ENCODE measurements around the gene RAG2. TPM values are rescaled to one million over a fixed set of nuclear protein-coding genes. Genes with fewer than 3 reads are reported as not detected.

RAG2 gene
- total and polyA plus RNA-seq, 10 of the 15 experiments (the other 5 are each of a cell fraction or from before 2014, with no cell fraction given) = not detected

DNA sequence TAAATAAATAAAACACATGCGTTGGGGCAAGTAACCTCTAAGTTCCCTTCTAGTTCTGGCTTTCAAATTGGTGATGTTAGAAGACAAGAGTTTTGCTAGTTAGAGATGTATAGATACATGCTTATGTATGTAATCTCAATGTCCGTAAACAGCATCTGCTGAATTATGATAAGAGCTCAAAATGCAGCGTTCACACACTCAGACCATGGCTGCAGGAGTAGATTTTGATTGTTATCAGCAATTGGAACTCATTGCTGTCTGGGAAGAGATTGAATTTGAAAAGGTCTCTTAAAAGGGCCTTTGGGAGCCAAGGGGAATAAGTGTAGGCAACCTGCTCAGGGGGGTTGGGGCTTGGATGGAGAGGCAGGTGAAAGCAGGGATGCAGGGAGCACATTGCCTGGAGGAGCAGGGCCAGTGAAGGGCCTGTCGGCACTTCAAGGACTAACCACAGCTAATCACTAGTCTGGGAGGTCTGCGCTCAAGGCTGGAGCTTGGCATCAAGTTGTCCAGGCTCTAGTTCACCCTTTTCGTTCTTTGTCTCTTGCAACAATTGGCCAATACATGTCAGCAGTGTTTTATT lies 32.9 kb downstream of the RAG2 start:
- Histone ChIP-seq H3K4me3 (no peak overlapping the region), H4K20me1 (ENCODE audit: control insufficient read depth, insufficient read depth) (no peaks in the 10 kb centered on the region), H3K9me3 (replicated peaks; ENCODE audit: control insufficient read depth, insufficient read depth, low read length) (no peaks in the 10 kb centered on the region; the same call in 2 of the 3 replicates), H3K4me1 (ENCODE audit: control insufficient read depth, insufficient read depth, low read length) (no peaks in the 10 kb centered on the region), H3K4me2 (ENCODE audit: control insufficient read depth, insufficient read depth) (no peak overlapping the region), H3K27ac (ENCODE audit: control insufficient read depth, insufficient read depth) (no peak overlapping the region), H3K36me3 (ENCODE audit: control insufficient read depth in 2 of 2, insufficient read depth in 2 of 2, low read length in 1 of 2) (no peaks in the 10 kb centered on the region), H3K27me3 (replicated peaks in 1 of 2; ENCODE audit: control insufficient read depth in 2 of 2, insufficient read depth in 2 of 2, low read length in 1 of 2) (peaks cover 0 to 8% of the 10 kb centered on the region in 2 experiments; a peak in 1 of 4 replicates), H3K79me2 (ENCODE audit: control insufficient read depth, insufficient read depth, low read length) (no peaks in the 10 kb centered on the region), H3K9ac (ENCODE audit: control insufficient read depth, insufficient read depth, low read length) (no peak overlapping the region), H2AFZ (ENCODE audit: control insufficient read depth, low read depth, low read length) (no peak overlapping the region)
- no peak for FAIRE-seq
- 45% methylated on average over 6 of the region's 6 CpGs for WGBS (ENCODE audit: insufficient coverage, insufficient replicate concordance, low lambda C conversion rate, missing lambda C conversion rate)
- no TSS peak for BruUV-seq (replicated peaks)
- POLR2A ChIA-PET = no interaction called here
- SMC1A ChIA-PET (ENCODE audit: uncharacterized antibody, unreplicated experiment) = interaction anchor here (0.8 to 6.4 kb wide), 13 partner anchors 9 to 273 kb away, joined by 3 to 46 read pairs (median 4); no protein-coding TSS in a partner anchor
- in situ Hi-C loops (cut with MboI) = no loop called here
- no peak for DNase-seq (ENCODE audit: low read depth, low spot score)
- intact Hi-C loops (cut with micrococcal nuclease; ENCODE audit: unreplicated experiment) = no loop called here
- RAD21 ChIA-PET (ENCODE audit: unreplicated experiment) = interaction anchor here (1.3 to 5.5 kb wide), 4 partner anchors 107 to 183 kb away, joined by 3 to 67 read pairs (median 10); no protein-coding TSS in a partner anchor
- TF ChIP-seq HDAC6 (IDR thresholded peaks at IDR 0.05; ENCODE audit: unreplicated experiment) = no peak
- TF ChIP-seq MXI1 (IDR thresholded peaks at IDR 0.05; ENCODE audit: low read depth, low read length) = no peak
- TF ChIP-seq DPF2 (IDR thresholded peaks at IDR 0.05) = no peak
- no peak for TF ChIP-seq BHLHE40 (IDR thresholded peaks at IDR 0.05; ENCODE audit: borderline replicate concordance in 1 of 2, low read depth in 2 of 2, low read length in 1 of 2)
- no peak for TF ChIP-seq CREB1 (IDR thresholded peaks at IDR 0.05; ENCODE audit: low read depth)
- no peak for TF ChIP-seq ZNF24 (IDR thresholded peaks at IDR 0.05)
- no peak for TF ChIP-seq SMAD5 (IDR thresholded peaks at IDR 0.05; ENCODE audit: low read depth)
- TF ChIP-seq STAT3 (IDR thresholded peaks at IDR 0.05; ENCODE audit: low read depth, low read length) = no peak
- TF ChIP-seq, protein P1, sequence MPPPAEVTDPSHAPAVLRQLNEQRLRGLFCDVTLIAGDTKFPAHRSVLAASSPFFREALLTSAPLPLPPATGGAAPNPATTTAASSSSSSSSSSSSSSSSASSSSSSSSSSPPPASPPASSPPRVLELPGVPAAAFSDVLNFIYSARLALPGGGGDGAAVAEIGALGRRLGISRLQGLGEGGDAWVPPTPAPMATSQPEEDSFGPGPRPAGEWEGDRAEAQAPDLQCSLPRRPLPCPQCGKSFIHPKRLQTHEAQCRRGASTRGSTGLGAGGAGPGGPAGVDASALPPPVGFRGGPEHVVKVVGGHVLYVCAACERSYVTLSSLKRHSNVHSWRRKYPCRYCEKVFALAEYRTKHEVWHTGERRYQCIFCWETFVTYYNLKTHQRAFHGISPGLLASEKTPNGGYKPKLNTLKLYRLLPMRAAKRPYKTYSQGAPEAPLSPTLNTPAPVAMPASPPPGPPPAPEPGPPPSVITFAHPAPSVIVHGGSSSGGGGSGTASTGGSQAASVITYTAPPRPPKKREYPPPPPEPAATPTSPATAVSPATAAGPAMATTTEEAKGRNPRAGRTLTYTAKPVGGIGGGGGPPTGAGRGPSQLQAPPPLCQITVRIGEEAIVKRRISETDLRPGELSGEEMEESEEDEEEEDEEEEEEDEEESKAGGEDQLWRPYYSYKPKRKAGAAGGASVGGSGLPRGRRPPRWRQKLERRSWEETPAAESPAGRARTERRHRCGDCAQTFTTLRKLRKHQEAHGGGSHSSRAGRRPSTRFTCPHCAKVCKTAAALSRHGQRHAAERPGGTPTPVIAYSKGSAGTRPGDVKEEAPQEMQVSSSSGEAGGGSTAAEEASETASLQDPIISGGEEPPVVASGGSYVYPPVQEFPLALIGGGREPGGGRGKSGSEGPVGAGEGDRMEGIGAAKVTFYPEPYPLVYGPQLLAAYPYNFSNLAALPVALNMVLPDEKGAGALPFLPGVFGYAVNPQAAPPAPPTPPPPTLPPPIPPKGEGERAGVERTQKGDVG (CRISPR knock-in tag; IDR thresholded peaks at IDR 0.05) = no peak
- CTCF ChIA-PET = interaction anchor here (0.6 to 10.8 kb wide), 22 partner anchors 8 to 274 kb away, joined by 3 to 208 read pairs (median 4); no protein-coding TSS in a partner anchor
- no peak for ATAC-seq
